Thyroid gland (tissue), 4 donors: Measurements from ENCODE around the gene RPL10A. TPM values are rescaled to one million over a fixed set of nuclear protein-coding genes. Genes with fewer than 3 reads are reported as not detected.
"Not testable (repeated sequence)": the region's sequence is repeated elsewhere in the genome, so short reads cannot be mapped to it uniquely, and the experiment has no call there.

Experiments used
- DNase-seq, 2 donors: peaks; one replicate each; pipeline ENCODE4 v3.0.0-alpha.2; 2019
- H3K27ac ChIP-seq, 3 donors: fragments of 200-600 bp; sonication (generic); 1 replicate in 2 of 3; 2 replicates in 1 of 3; pipeline ENCODE4 v1.5.1; 2016 to 2019; ENCODE audit warnings: mild to moderate bottlenecking in 1 of 3, moderate library complexity in 1 of 3
- H3K27me3 ChIP-seq: fragments of 200-600 bp; sonication (generic); one replicate; pipeline ENCODE4 v1.5.1; 2019
- H3K36me3 ChIP-seq, 2 donors: fragments of 200-600 bp; sonication (generic); one replicate each; pipeline ENCODE4 v1.5.1; 2016 to 2019
- H3K4me1 ChIP-seq, 2 donors: fragments of 200-600 bp; sonication (generic); one replicate each; pipeline ENCODE4 v1.5.1; 2017 to 2019
- H3K4me3 ChIP-seq, 3 donors: fragments of 200-600 bp; sonication (generic); replicated peaks in 1 of 3; 1 replicate in 2 of 3; 2 replicates in 1 of 3; pipeline ENCODE4 v1.5.1; 2016; ENCODE audit warnings: mild to moderate bottlenecking in 1 of 3
- H3K9me3 ChIP-seq: fragments of 200-600 bp; sonication (generic); one replicate; pipeline ENCODE4 v1.5.1; 2017
- POLR2A ChIP-seq, 2 donors: fragments of 450-650 bp; IDR thresholded peaks; one replicate each; pipeline ENCODE4 v1.6.1; 2017; ENCODE audit warnings: antibody characterized with exemption in 2 of 2, mild to moderate bottlenecking in 2 of 2, moderate library complexity in 1 of 2
- WGBS, 2 donors: methylation state at CpG; one replicate each; pipeline ENCODE4 v1.1.5; 2017; 5-methylcytosine and 5-hydroxymethylcytosine counted together
- intact Hi-C: fragments of 100-400 bp; cut with DNase I; formaldehyde crosslinking; loops from one replicate; pipeline ENCODE4 v1.15.1; 2023
- microRNA-seq: library from miRNA; unstranded; fragments of <30 nt; microRNA quantifications from one replicate; pipeline ENCODE4, GENCODE V29; 2016
- small RNA-seq: library from RNA; depleted of rRNA; stranded (forward); fragments of <200 nt; gene quantifications from one replicate; pipeline ENCODE3, GENCODE V24; 2016
- total RNA-seq, 4 donors: library from RNA; depleted of rRNA; stranded (reverse); fragments of >200 nt; gene quantifications; one replicate each; pipeline ENCODE4 v1.2.3, GENCODE V29; 2016
- TF ChIP-seq, protein P1 (sequence below), 6 experiments: fragments of 200-600 bp in 3 of 6; fragments of 450-650 bp in 3 of 6; sonication (generic) in 3 of 6; IDR thresholded peaks; one replicate each; pipeline ENCODE4 v1.5.1; 2016 to 2019; ENCODE audit warnings: antibody characterized with exemption in 6 of 6, mild to moderate bottlenecking in 2 of 6, inconsistent platforms in 1 of 6, moderate library complexity in 1 of 6

Gene RPL10A
- total RNA-seq, 4 donors from 2014 or later, result 1,123 to 2,881 (median 1,235) TPM

DNA sequence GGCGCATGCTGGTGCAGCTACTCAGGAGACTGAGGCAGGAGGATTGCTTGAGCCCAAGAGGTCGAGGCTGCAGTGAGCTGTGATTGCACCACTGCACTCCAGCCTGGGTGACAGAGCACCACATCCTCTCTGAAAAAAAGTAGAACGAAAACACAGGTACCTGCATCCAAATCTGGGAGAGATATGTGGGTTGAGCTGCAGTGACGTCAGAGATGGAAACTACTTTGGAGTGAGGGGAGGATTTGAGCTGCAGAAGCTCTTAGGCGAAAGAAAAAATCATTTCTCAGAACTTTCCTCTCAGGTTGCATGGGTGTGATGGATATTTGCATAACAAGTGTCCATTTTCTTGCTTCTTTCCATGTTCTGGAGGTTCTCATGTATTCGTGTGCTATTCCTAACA, 48.5 kb downstream of the RPL10A start:
- no peak overlapping the region for H3K27ac ChIP-seq
- TF ChIP-seq, protein P1, sequence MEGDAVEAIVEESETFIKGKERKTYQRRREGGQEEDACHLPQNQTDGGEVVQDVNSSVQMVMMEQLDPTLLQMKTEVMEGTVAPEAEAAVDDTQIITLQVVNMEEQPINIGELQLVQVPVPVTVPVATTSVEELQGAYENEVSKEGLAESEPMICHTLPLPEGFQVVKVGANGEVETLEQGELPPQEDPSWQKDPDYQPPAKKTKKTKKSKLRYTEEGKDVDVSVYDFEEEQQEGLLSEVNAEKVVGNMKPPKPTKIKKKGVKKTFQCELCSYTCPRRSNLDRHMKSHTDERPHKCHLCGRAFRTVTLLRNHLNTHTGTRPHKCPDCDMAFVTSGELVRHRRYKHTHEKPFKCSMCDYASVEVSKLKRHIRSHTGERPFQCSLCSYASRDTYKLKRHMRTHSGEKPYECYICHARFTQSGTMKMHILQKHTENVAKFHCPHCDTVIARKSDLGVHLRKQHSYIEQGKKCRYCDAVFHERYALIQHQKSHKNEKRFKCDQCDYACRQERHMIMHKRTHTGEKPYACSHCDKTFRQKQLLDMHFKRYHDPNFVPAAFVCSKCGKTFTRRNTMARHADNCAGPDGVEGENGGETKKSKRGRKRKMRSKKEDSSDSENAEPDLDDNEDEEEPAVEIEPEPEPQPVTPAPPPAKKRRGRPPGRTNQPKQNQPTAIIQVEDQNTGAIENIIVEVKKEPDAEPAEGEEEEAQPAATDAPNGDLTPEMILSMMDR (IDR thresholded peaks at IDR 0.05), result no peak
- no peak for TF ChIP-seq POLR2A (IDR thresholded peaks at IDR 0.05)
- WGBS, 2 donors, result 72 to 74% methylated on average over 6 of the region's 6 CpGs
- no peak overlapping the region for H3K4me3 ChIP-seq
- no peaks in the 10 kb centered on the region for H3K9me3 ChIP-seq
- intact Hi-C loops, result no loop called here
- H3K4me1 ChIP-seq, result peaks cover 0 to 5% of the 10 kb centered on the region in 2 donors
- H3K36me3 ChIP-seq, result no peaks in the 10 kb centered on the region
- no peak for DNase-seq
- no peaks in the 10 kb centered on the region for H3K27me3 ChIP-seq

GRCh38 chr6:35517978-35518377, 49.8 kb downstream of the RPL10A start:
- 85 to 91% methylated on average over 7 of the region's 7 CpGs for WGBS, 2 donors
- H3K4me3 ChIP-seq, intact Hi-C loops: not testable (repeated sequence)

DNA sequence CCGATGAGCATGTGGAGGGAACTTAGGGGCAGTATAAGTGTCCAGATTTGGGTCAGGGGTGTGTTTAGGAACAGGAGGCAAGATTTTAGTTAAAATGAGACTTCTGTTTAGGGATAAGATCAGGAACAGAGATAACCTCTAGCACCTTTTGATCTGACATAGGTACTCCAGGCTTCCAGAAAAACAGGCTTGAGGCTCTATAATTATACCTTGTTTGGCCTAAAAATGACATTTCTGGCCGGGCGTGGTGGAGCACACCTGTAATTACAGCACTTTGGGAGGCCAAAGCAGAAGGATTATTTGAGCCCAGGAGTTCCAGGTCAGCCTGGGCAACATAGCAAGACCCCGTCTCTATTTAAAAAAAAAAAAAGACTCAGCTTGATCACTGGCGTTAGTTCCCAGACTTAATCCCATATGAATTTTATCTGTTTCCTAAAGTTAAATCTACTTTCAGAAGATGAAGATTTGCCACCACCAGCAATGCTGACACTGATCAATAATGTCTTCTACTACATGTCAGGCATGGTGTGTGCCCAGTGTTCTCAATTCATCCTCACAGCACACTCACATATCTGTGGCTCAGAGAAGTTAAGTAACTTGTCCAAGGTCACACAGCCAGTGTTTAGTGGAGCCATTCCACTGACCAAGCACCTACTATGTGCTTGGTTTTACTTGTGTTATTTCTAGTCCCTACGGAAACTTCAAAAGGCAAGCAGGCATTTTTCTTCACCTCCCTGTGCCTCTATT, 50.5 kb downstream of the RPL10A start:
- intact Hi-C loops, result no loop called here

More at GRCh38 chr6:35517978-35518377, 49.8 kb downstream of the RPL10A start:
- H3K27me3 ChIP-seq, H3K9me3 ChIP-seq, H3K4me1 ChIP-seq, H3K36me3 ChIP-seq, H3K27ac ChIP-seq, DNase-seq: not testable (repeated sequence)

DNA sequence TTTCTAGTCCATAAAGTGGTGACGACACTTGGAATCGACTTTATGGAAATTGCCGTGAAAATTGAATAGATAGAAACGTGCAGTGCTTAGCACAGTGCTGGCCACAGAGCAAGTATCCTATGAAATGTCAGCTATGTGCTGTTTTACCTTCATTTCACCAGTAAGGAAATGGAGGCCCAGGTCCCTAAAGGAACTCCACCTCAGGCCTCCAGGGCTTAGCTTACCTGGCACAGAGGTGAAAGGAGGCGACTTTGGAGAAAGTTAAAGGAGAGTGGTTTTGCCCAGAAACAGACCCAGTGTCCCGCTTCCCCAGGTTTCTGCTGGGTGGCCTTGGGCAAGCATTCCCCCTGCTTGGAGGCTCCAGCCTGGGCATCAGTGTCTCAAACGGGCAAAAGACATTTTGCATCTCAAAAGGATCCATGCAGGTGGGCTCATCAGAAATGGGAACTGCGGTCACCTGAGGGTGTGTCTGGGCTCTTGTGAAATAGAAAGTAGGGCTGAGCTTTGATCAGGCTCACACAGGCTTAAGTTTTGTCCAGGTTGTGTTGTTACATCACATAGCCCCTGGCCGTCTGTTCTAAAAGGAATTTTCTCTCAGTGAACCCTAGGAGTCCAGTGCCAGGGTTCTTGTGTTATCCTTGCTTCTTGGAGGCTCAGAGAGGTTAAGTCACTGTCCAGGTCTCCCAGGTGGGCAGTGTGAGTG, 51.3 kb downstream of the RPL10A start:
- intact Hi-C loops, result loop anchor here (5.0 to 10.0 kb wide), 2 partner anchors 63 to 115 kb away; no protein-coding TSS in a partner anchor
- no peak for DNase-seq
- Histone ChIP-seq H3K27me3 (no peaks in the 10 kb centered on the region), H3K36me3 (no peaks in the 10 kb centered on the region), H3K4me3 (no peak overlapping the region), H3K4me1 (peaks cover 0 to 10% of the 10 kb centered on the region in 2 donors), H3K9me3 (no peaks in the 10 kb centered on the region), H3K27ac (no peak overlapping the region)
- TF ChIP-seq POLR2A (IDR thresholded peaks at IDR 0.05), result no peak
- TF ChIP-seq, protein P1 (IDR thresholded peaks at IDR 0.05), result no peak
- WGBS, 2 donors, result 85 to 91% methylated on average over 9 of the region's 9 CpGs

More for the DNA sequence above, 50.5 kb downstream of the RPL10A start:
- Histone ChIP-seq H3K27me3 (no peaks in the 10 kb centered on the region), H3K4me3 (no peak overlapping the region), H3K36me3 (no peaks in the 10 kb centered on the region), H3K4me1 (peaks cover 0 to 10% of the 10 kb centered on the region in 2 donors), H3K9me3 (no peaks in the 10 kb centered on the region), H3K27ac (no peak overlapping the region)
- DNase-seq, result no peak
- WGBS, 2 donors, result 93 to 94% methylated on average over 6 of the region's 6 CpGs
- TF ChIP-seq, protein P1 (IDR thresholded peaks at IDR 0.05), result no peak
- no peak for TF ChIP-seq POLR2A (IDR thresholded peaks at IDR 0.05)

Small RNAs within 50 kb of the gene (microRNA-seq; reads per million reads assigned to microRNA genes)
- gene MIR7111, result 1.1 reads per million

Small RNAs within 50 kb of the gene (small RNA-seq; reads per million reads assigned to genes)
- gene MIR7111, result not detected

Other genes starting within 250 kb of the RPL10A start
- gene ZNF76, start 208.7 kb upstream of the RPL10A start, total RNA-seq, result 10 to 100 TPM; 54.3 to 81.7 (median 71.6) TPM
- gene DEF6, start 170.6 kb upstream of the RPL10A start, total RNA-seq, result 1 to 10 TPM; 5.2 to 9.3 (median 6.0) TPM
- gene PPARD, start 125.8 kb upstream of the RPL10A start, total RNA-seq, result 10 to 100 TPM; 17.3 to 40.3 (median 35.9) TPM
- 1 to 10 TPM; 4.1 to 6.6 (median 6.2) TPM for gene FANCE, start 16.1 kb upstream of the RPL10A start, total RNA-seq
- 10 to 100 TPM in 3 of 4 donors, 1 to 10 TPM in 1; 9.9 to 17.0 (median 11.2) TPM for gene TEAD3, start 28.7 kb downstream of the RPL10A start, total RNA-seq
- not detected for gene TULP1, start 44.5 kb downstream of the RPL10A start, total RNA-seq
- gene FKBP5, start 220.5 kb downstream of the RPL10A start, total RNA-seq, result 100 to 1,000 TPM; 239 to 600 (median 253) TPM